Endodermal cell (in vitro differentiated cells): ENCODE data around the gene OR10G2. TPM values are rescaled to one million over a fixed set of nuclear protein-coding genes. Genes with fewer than 3 reads are reported as not detected.

Source experiments
- DNase-seq: peaks from one replicate; pipeline ENCODE4 v3.0.0-alpha.2; 2017
- H3K27ac ChIP-seq: 2 replicates; pipeline ENCODE4 v1.5.1; 2013; ENCODE audit warnings: mild to moderate bottlenecking, low read depth, low read length, moderate library complexity
- H3K27me3 ChIP-seq: 2 replicates; pipeline ENCODE4 v1.6.1; 2013; ENCODE audit warnings: mild to moderate bottlenecking, low read length, moderate library complexity; ENCODE audit not compliant: insufficient read depth, control insufficient read depth, poor library complexity, severe bottlenecking
- H3K36me3 ChIP-seq: 2 replicates; pipeline ENCODE4 v1.7.0; 2013; ENCODE audit warnings: mild to moderate bottlenecking, low read length, moderate library complexity; ENCODE audit not compliant: control insufficient read depth, insufficient read depth
- H3K4me1 ChIP-seq: one replicate; pipeline ENCODE4 v1.7.0; 2013; ENCODE audit warnings: low read length; ENCODE audit not compliant: control insufficient read depth, insufficient read depth
- H3K4me3 ChIP-seq: 2 replicates; pipeline ENCODE4 v1.5.1; 2013; ENCODE audit warnings: mild to moderate bottlenecking, low read length, moderate library complexity
- H3K9ac ChIP-seq: 2 replicates; pipeline ENCODE4 v1.6.1; 2013; ENCODE audit warnings: mild to moderate bottlenecking, low read length, moderate library complexity; ENCODE audit not compliant: poor library complexity, severe bottlenecking; ENCODE audit errors: extremely low read depth
- H3K9me3 ChIP-seq: 2 replicates; pipeline ENCODE4 v1.6.1; 2013; ENCODE audit warnings: mild to moderate bottlenecking, low read length, moderate library complexity; ENCODE audit not compliant: control insufficient read depth
- H3K27ac Mint-ChIP-seq: 2 replicates; pipeline ENCODE4 v1.8.0; 2020; ENCODE audit warnings: mixed read lengths
- H3K27me3 Mint-ChIP-seq: 2 replicates; pipeline ENCODE4 v1.8.0; 2021; ENCODE audit warnings: mild to moderate bottlenecking, mixed read lengths; ENCODE audit not compliant: insufficient read depth
- H3K36me3 Mint-ChIP-seq: 2 replicates; pipeline ENCODE4 v1.8.0; 2020; ENCODE audit warnings: low read depth, mixed read lengths
- H3K4me1 Mint-ChIP-seq: 2 replicates; pipeline ENCODE4 v1.8.0; 2020; ENCODE audit warnings: mixed read lengths
- H3K4me3 Mint-ChIP-seq: 2 replicates; pipeline ENCODE4 v1.8.0; 2020; ENCODE audit warnings: mild to moderate bottlenecking, moderate library complexity, mixed read lengths
- H3K9me3 Mint-ChIP-seq: 2 replicates; pipeline ENCODE4 v1.8.0; 2020; ENCODE audit warnings: mild to moderate bottlenecking, mixed read lengths
- WGBS, 2 experiments: methylation state at CpG; one replicate each; pipeline versions ENCODE4 v1.1.5 to v1.1.7; 2013; ENCODE audit warnings: missing lambda C conversion rate in 2 of 2, mixed read lengths in 1 of 2; ENCODE audit not compliant: insufficient coverage in 1 of 2, insufficient read length in 1 of 2; 5-methylcytosine and 5-hydroxymethylcytosine counted together
- total RNA-seq, 2 donors: library from RNA; stranded (reverse); fragmentation: NEBNext Ultra II Directional in 1 of 2; extraction: Animal tissue kit (Norgen Biotek cat#: 25700) in 1 of 2; gene quantifications; 2 replicates in 1 of 2; 3 replicates in 1 of 2; pipeline ENCODE4 v1.2.1, GENCODE V29; 2021
- TF ChIP-seq, protein P1 (sequence below): fragments of 200-600 bp; sonication (generic); conservative IDR thresholded peaks from 2 replicates; pipeline ENCODE4 v1.5.0; 2021; ENCODE audit warnings: antibody characterized with exemption, mild to moderate bottlenecking

The OR10G2 gene
- total RNA-seq, 2 donors from 2014 or later, result not detected

DNA sequence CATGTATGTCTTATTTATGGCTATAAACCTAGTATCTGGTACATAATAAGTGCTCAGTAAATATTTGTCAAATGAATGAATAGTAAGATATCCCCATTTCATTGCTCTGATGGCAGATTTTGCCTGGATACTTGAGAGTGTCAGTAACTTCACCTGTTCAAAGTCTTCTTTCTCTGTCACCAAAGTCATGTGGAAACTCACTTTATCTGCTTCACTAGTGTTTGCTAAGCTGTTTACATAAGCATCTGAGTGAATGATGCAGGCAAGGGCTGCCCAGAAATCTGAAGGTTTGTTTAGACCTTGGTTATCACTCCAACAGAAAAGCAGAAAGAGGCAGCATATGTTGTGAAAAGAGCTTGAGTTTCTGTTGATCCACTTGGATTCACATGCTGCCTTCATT lies 34.5 kb upstream of the OR10G2 start:
- H3K36me3 Mint-ChIP-seq, result no peaks in the 10 kb centered on the region
- H3K27ac ChIP-seq, result no peak overlapping the region
- H3K4me3 Mint-ChIP-seq, result no peak overlapping the region
- no peaks in the 10 kb centered on the region for H3K27me3 ChIP-seq
- no peak overlapping the region for H3K27ac Mint-ChIP-seq
- no peaks in the 10 kb centered on the region for H3K4me1 ChIP-seq
- no peaks in the 10 kb centered on the region for H3K27me3 Mint-ChIP-seq
- H3K9me3 Mint-ChIP-seq, result no peaks in the 10 kb centered on the region
- TF ChIP-seq, protein P1, sequence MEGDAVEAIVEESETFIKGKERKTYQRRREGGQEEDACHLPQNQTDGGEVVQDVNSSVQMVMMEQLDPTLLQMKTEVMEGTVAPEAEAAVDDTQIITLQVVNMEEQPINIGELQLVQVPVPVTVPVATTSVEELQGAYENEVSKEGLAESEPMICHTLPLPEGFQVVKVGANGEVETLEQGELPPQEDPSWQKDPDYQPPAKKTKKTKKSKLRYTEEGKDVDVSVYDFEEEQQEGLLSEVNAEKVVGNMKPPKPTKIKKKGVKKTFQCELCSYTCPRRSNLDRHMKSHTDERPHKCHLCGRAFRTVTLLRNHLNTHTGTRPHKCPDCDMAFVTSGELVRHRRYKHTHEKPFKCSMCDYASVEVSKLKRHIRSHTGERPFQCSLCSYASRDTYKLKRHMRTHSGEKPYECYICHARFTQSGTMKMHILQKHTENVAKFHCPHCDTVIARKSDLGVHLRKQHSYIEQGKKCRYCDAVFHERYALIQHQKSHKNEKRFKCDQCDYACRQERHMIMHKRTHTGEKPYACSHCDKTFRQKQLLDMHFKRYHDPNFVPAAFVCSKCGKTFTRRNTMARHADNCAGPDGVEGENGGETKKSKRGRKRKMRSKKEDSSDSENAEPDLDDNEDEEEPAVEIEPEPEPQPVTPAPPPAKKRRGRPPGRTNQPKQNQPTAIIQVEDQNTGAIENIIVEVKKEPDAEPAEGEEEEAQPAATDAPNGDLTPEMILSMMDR, result no peak
- no peak overlapping the region for H3K4me3 ChIP-seq
- H3K9ac ChIP-seq, result no peak overlapping the region
- no peak for DNase-seq
- H3K9me3 ChIP-seq, result no peaks in the 10 kb centered on the region
- no peaks in the 10 kb centered on the region for H3K36me3 ChIP-seq
- no peaks in the 10 kb centered on the region for H3K4me1 Mint-ChIP-seq

DNA sequence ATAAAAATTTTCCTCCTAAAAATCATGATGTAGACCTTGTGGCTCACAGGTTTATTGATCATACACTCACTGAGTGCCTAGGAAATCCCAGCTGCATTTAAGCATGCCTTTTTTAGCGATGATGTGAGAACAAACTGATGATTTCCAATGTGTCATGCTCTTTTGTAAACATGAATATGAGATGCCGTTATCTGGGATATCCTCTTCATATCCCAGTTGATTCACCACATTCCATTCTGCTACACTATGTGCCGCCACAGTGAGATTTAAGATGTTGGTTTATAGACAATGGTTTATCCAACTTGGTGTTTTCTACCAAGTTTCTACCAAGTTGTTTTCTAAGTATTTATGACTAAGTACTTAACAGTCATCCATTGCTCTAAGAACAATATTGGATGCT lies 33.6 kb upstream of the OR10G2 start:
- Histone ChIP-seq H3K27ac (no peak overlapping the region), H3K27me3 (no peaks in the 10 kb centered on the region), H3K4me1 (no peaks in the 10 kb centered on the region), H3K9me3 (no peaks in the 10 kb centered on the region), H3K4me3 (no peak overlapping the region), H3K36me3 (no peaks in the 10 kb centered on the region), H3K9ac (no peak overlapping the region)
- 80 to 90% methylated on average over 1 to 2 of the region's 3 CpGs for WGBS, 2 experiments
- no peak overlapping the region for H3K4me3 Mint-ChIP-seq
- H3K9me3 Mint-ChIP-seq, result peaks cover 5% of the 10 kb centered on the region
- H3K27ac Mint-ChIP-seq, result no peak overlapping the region
- no peaks in the 10 kb centered on the region for H3K27me3 Mint-ChIP-seq
- no peaks in the 10 kb centered on the region for H3K4me1 Mint-ChIP-seq
- no peak for DNase-seq
- TF ChIP-seq, protein P1, result no peak
- no peaks in the 10 kb centered on the region for H3K36me3 Mint-ChIP-seq

DNA sequence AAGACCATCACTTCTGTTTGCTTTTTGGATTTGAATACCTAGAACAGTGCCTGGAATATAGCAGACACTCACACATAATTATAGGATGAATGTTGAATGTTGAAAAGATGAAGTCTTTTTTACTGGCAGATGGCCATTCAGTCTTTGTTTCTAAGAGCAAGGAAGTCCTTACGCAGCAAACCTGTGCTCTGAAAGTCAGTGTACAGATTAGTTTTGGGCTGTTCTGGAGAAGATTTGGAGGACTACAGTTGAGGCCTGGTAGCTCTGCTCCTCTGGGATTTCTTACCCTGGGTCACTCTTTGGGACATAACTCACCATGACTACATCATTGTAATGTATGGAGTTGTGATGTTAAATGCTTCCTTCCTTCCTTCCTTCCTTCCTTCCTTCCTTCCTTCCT lies 22.2 kb upstream of the OR10G2 start:
- H3K27me3 ChIP-seq, result no peaks in the 10 kb centered on the region
- DNase-seq, result no peak
- H3K4me3 Mint-ChIP-seq, result no peak overlapping the region
- H3K36me3 Mint-ChIP-seq, result no peaks in the 10 kb centered on the region
- H3K4me1 ChIP-seq, result no peaks in the 10 kb centered on the region
- no peaks in the 10 kb centered on the region for H3K27me3 Mint-ChIP-seq
- H3K9me3 ChIP-seq, result no peaks in the 10 kb centered on the region
- TF ChIP-seq, protein P1, result no peak
- H3K9me3 Mint-ChIP-seq, result no peaks in the 10 kb centered on the region
- no peak overlapping the region for H3K4me3 ChIP-seq
- H3K4me1 Mint-ChIP-seq, result peaks cover 4% of the 10 kb centered on the region
- H3K27ac Mint-ChIP-seq, result no peak overlapping the region
- no peak overlapping the region for H3K27ac ChIP-seq
- H3K9ac ChIP-seq, result no peak overlapping the region
- H3K36me3 ChIP-seq, result no peaks in the 10 kb centered on the region
- 86% methylated on average over 1 of the region's 1 CpG; no CpG with 5 or more reads in 1 of the 2 experiments for WGBS, 2 experiments
